Measurements from ENCODE around the gene SH3GL1. TPM values are rescaled to one million over a fixed set of nuclear protein-coding genes. Genes with fewer than 3 reads are reported as not detected.

SH3GL1 gene
- total RNA-seq, 2 donors from 2014 or later: 54.0 to 66.6 TPM

DNA sequence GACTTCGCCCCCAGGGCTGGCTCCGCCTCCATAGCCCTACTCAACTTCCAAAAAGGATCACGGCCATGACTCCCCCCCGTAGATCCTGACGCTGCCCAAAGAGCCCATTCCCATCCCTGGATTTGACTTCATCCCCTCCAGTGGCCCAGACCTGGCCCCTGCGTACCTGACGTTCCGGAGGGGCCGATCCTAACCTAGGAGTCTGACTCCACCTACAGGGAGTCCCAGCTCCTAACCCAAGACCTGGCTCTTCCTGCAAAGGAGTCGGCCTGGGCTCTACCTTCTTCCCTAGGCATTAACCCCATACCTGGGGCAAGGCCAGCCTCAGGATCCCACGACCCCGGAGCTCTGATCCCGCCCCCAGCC lies 72.5 kb downstream of the SH3GL1 start:
- TF ChIP-seq, protein P1, sequence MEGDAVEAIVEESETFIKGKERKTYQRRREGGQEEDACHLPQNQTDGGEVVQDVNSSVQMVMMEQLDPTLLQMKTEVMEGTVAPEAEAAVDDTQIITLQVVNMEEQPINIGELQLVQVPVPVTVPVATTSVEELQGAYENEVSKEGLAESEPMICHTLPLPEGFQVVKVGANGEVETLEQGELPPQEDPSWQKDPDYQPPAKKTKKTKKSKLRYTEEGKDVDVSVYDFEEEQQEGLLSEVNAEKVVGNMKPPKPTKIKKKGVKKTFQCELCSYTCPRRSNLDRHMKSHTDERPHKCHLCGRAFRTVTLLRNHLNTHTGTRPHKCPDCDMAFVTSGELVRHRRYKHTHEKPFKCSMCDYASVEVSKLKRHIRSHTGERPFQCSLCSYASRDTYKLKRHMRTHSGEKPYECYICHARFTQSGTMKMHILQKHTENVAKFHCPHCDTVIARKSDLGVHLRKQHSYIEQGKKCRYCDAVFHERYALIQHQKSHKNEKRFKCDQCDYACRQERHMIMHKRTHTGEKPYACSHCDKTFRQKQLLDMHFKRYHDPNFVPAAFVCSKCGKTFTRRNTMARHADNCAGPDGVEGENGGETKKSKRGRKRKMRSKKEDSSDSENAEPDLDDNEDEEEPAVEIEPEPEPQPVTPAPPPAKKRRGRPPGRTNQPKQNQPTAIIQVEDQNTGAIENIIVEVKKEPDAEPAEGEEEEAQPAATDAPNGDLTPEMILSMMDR (IDR thresholded peaks at IDR 0.05): no peak
- intact Hi-C loops (cut with DNase I): no loop called here
- Histone ChIP-seq H3K27me3 (no peaks in the 10 kb centered on the region), H3K4me1 (no peaks in the 10 kb centered on the region), H3K4me3 (no peak overlapping the region), H3K36me3 (no peaks in the 10 kb centered on the region), H3K27ac (no peak overlapping the region), H3K9me3 (no peaks in the 10 kb centered on the region), H3K9ac (ENCODE audit: low read depth in 2 of 2, low read length in 2 of 2) (no peak overlapping the region)
- DNase-seq: no peak

DNA sequence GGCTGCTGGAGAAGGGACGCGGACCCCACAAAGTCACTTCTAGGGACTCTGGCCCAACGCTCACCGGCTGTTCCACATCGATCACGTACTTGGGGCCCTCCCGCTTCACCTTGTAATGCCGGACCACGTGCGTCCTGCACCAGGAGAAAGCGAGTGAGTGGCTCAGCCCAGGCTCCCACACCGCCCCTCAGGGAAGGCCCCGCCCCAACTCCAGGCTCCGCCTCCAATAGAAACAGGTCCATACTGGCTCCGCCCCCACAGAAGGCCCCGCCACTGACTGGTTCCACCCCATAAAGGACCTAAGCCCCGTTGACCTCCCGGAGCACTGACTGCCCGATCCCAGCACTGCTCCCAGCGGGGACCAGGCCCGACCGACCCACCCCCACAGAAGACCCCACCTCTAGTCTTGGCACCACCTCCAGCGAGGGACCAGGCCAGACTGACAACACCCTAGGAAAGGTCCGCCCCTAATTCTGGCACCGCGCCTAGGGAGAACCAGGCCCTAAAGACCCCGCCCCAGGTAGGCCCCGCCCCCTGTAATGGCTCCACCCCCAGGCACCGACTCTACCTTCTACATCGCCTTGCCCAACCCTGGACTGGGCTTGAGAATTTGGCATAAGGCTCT lies 73.0 kb downstream of the SH3GL1 start:
- Histone ChIP-seq H3K9ac (ENCODE audit: low read depth in 2 of 2, low read length in 2 of 2) (no peak overlapping the region), H3K27me3 (no peaks in the 10 kb centered on the region), H3K36me3 (no peaks in the 10 kb centered on the region), H3K9me3 (no peaks in the 10 kb centered on the region), H3K27ac (no peak overlapping the region), H3K4me1 (no peaks in the 10 kb centered on the region), H3K4me3 (no peak overlapping the region)
- TF ChIP-seq, protein P1 (IDR thresholded peaks at IDR 0.05): no peak
- intact Hi-C loops (cut with DNase I): no loop called here
- peak; percentile 78 for DNase-seq

DNA sequence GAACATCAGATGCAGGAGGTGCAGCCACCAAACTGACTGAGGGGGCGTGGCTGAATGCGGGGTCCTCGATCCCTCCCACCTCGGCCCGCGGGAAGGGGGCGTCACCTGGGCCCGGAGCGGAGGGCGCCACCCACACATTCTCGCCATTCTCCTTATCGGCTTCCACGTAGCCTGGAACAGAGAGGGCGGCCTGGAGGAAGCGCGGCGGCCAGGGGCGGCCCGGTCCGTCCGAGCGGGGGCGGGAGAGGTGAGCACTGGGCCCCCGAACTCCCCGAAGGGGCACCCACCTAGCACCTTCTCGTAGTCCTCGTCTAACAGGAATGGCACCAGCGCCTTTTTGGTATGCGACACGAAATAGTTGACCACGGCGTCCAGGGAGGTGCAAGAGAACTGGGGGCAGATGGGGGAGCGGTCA lies 73.5 kb downstream of the SH3GL1 start:
- no peak overlapping the region for H3K4me3 ChIP-seq

DNA sequence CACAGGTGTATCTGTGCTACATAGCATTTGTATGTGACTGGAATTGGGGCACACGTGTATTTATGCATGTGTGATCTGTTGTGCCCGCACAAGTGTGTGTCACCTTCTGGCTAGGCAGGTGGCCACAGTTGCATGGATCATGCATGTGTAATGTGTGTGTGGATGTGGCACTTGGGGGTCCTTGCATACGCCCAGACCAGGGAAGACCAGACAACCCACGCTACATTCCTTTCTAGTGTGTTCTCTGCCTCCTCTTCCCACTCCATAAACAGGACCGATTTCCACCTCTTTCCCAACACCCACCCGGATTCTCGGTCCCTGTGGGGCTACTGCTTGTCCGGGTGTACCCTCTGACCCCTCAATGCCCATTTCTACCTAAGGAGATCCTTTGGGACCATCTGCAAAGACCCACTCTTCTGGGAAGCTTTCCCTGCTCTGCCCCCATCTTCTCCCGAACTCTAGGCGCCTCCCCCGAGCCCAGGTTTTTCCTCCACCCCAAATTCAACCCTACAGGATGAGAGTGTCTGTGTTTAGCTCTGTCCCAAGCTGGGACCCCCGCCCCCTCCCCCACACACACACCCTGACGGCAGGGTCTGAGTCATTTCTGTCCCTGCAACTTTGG lies 74.0 kb downstream of the SH3GL1 start:
- no peak overlapping the region for H3K27ac ChIP-seq
- no peak overlapping the region for H3K4me3 ChIP-seq
- no peaks in the 10 kb centered on the region for H3K4me1 ChIP-seq
- no peak overlapping the region for H3K9ac ChIP-seq (ENCODE audit: low read depth in 2 of 2, low read length in 2 of 2)
- no peaks in the 10 kb centered on the region for H3K27me3 ChIP-seq
- H3K36me3 ChIP-seq: no peaks in the 10 kb centered on the region
- DNase-seq: no peak
- intact Hi-C loops (cut with DNase I): no loop called here
- TF ChIP-seq, protein P1 (IDR thresholded peaks at IDR 0.05): no peak
- no peaks in the 10 kb centered on the region for H3K9me3 ChIP-seq

More for the DNA sequence above, 73.5 kb downstream of the SH3GL1 start:
- H3K9ac ChIP-seq (ENCODE audit: low read depth in 2 of 2, low read length in 2 of 2): no peak overlapping the region
- H3K9me3 ChIP-seq: no peaks in the 10 kb centered on the region
- no peak overlapping the region for H3K27ac ChIP-seq
- H3K4me1 ChIP-seq: no peaks in the 10 kb centered on the region
- H3K27me3 ChIP-seq: no peaks in the 10 kb centered on the region
- intact Hi-C loops (cut with DNase I): no loop called here
- no peaks in the 10 kb centered on the region for H3K36me3 ChIP-seq
- TF ChIP-seq, protein P1 (IDR thresholded peaks at IDR 0.05): no peak
- DNase-seq: no peak

DNA sequence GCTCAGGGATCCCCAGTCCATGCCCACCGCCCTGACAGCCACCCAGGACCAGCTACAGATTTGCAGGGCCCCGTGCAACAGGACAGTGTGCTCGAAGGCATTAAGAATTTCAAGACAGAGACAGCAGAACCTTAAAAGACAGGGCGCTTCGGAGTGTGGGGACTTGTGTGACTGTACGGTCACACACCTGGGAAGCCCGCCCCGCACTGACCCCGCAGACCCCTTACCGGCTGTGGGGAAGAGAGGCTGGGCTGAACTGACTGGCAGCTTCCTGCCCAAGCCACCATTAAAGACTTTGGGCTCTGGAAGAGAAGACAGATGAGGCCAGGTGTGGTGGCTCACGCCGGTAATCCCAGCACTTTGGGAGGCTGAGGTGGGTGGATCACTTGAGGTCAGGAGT lies 76.1 kb downstream of the SH3GL1 start:
- Histone ChIP-seq H3K27me3 (no peaks in the 10 kb centered on the region), H3K36me3 (no peaks in the 10 kb centered on the region), H3K9me3 (no peaks in the 10 kb centered on the region), H3K4me3 (no peak overlapping the region), H3K9ac (ENCODE audit: low read depth in 2 of 2, low read length in 2 of 2) (no peak overlapping the region), H3K27ac (no peak overlapping the region), H3K4me1 (no peaks in the 10 kb centered on the region)
- intact Hi-C loops (cut with DNase I): no loop called here
- TF ChIP-seq, protein P1 (IDR thresholded peaks at IDR 0.05): no peak
- DNase-seq: no peak

All from colonic mucosa (tissue), 4 donors.